K562 (cell line): ENCODE measurements around the gene HFE. TPM values are rescaled to one million over a fixed set of nuclear protein-coding genes. Genes with fewer than 3 reads are reported as not detected.

ENCODE experiments used
- BCL6 ChIP-seq: fragments of 250-450 bp; sonication (Bioruptor Pico); IDR thresholded peaks from 2 replicates; pipeline ENCODE4 v1.4.0; 2020
- CSDE1 ChIP-seq, 2 experiments: fragments of 450-650 bp; IDR thresholded peaks; 2 replicates each; pipeline ENCODE4 v1.6.1; 2016; ENCODE audit warnings: mild to moderate bottlenecking in 1 of 2
- ELF4 ChIP-seq: fragments of 450-650 bp; formaldehyde crosslinking; IDR thresholded peaks from 2 replicates; pipeline ENCODE4 v1.4.0; 2022; ENCODE audit warnings: missing genetic modification characterization
- ESRRB ChIP-seq: fragments of 250-450 bp; sonication (Bioruptor Pico); IDR thresholded peaks from 2 replicates; pipeline ENCODE4 v1.5.0; 2020; ENCODE audit warnings: mild to moderate bottlenecking, moderate library complexity, borderline replicate concordance
- GABPB2 ChIP-seq: fragments of 250-450 bp; sonication (Bioruptor Pico); conservative IDR thresholded peaks from 2 replicates; pipeline ENCODE4 v1.5.1; 2021; ENCODE audit warnings: mild to moderate bottlenecking
- HDAC6 ChIP-seq: IDR thresholded peaks from 2 replicates; pipeline ENCODE4 v1.6.1; 2012; ENCODE audit warnings: low read depth, mild to moderate bottlenecking, control low read depth, inconsistent platforms, low read length, moderate library complexity
- HIVEP1 ChIP-seq: fragments of 250-450 bp; sonication (Bioruptor Pico); IDR thresholded peaks from 2 replicates; pipeline ENCODE4 v1.4.0; 2020; ENCODE audit warnings: mild to moderate bottlenecking
- IFI16 ChIP-seq: fragments of 250-450 bp; sonication (Bioruptor Pico); IDR thresholded peaks from 2 replicates; pipeline ENCODE4 v2.1.2; 2022; ENCODE audit warnings: mild to moderate bottlenecking, inconsistent platforms
- MCM3 ChIP-seq: fragments of 450-650 bp; IDR thresholded peaks from 2 replicates; pipeline ENCODE4 v1.6.1; 2016
- NFIX ChIP-seq: fragments of 250-450 bp; sonication (Bioruptor Pico); IDR thresholded peaks from 2 replicates; pipeline ENCODE4 v1.4.0; 2020; ENCODE audit warnings: low read depth, mild to moderate bottlenecking, moderate library complexity
- NFRKB ChIP-seq: fragments of 450-650 bp; IDR thresholded peaks from 2 replicates; pipeline ENCODE4 v1.6.1; 2016; ENCODE audit warnings: low read depth
- RUNX1 ChIP-seq: sonication (generic); IDR thresholded peaks from 2 replicates; pipeline ENCODE4 v1.6.1; 2016; ENCODE audit warnings: antibody characterized with exemption, low read depth
- SAP30 ChIP-seq: fragments of 200-600 bp; sonication (generic); IDR thresholded peaks from 2 replicates; pipeline ENCODE4 v1.6.1; 2012; ENCODE audit warnings: borderline replicate concordance, low read depth, mild to moderate bottlenecking, moderate library complexity, low read length, control low read depth, inconsistent platforms; ENCODE audit not compliant: insufficient read depth, poor library complexity, severe bottlenecking
- SMAD4 ChIP-seq: fragments of 250-450 bp; sonication (Bioruptor Pico); conservative IDR thresholded peaks from 2 replicates; pipeline ENCODE4 v1.8.0; 2021; ENCODE audit warnings: inconsistent platforms, mild to moderate bottlenecking, moderate library complexity
- SREBF2 ChIP-seq: sonication (generic); formaldehyde crosslinking; IDR thresholded peaks from 2 replicates; pipeline ENCODE4 v1.4.0; 2020; ENCODE audit warnings: mild to moderate bottlenecking, missing genetic modification reagents
- TFAM ChIP-seq: fragments of 250-450 bp; sonication (Bioruptor Pico); conservative IDR thresholded peaks from 2 replicates; pipeline ENCODE4 v1.5.0; 2021; ENCODE audit warnings: mild to moderate bottlenecking, moderate library complexity
- THRB ChIP-seq: fragments of 450-650 bp; formaldehyde crosslinking; conservative IDR thresholded peaks from 2 replicates; pipeline ENCODE4 v1.4.0; 2022; ENCODE audit warnings: mild to moderate bottlenecking, missing genetic modification characterization
- ZBTB8A ChIP-seq: fragments of 450-650 bp; IDR thresholded peaks from 2 replicates; pipeline ENCODE4 v1.6.1; 2018; ENCODE audit warnings: mild to moderate bottlenecking, moderate library complexity; ENCODE audit not compliant: partially characterized antibody
- ZNF398 ChIP-seq: fragments of 250-450 bp; sonication (Bioruptor Pico); IDR thresholded peaks from 2 replicates; pipeline ENCODE4 v1.8.0; 2021; ENCODE audit warnings: moderate library complexity, mild to moderate bottlenecking, inconsistent platforms
- ZNF436 ChIP-seq: fragments of 250-450, 450-650 bp; sonication (Bioruptor Pico); formaldehyde crosslinking; IDR thresholded peaks from 2 replicates; pipeline ENCODE4 v1.7.0; 2020; ENCODE audit warnings: mild to moderate bottlenecking
- ZSCAN29 ChIP-seq: fragments of 450-650 bp; IDR thresholded peaks from 2 replicates; pipeline ENCODE4 v1.6.1; 2017
- polyA plus RNA-seq, 8 experiments: library from polyadenylated mRNA; depleted of rRNA in 4 of 8; stranded (reverse) in 5 of 8; unstranded in 3 of 8; fragments of >200 nt; fragmentation: Nextera tagmentation in 2 of 8; fragmentation: Illumina TruSeq in 1 of 8; extraction: Ambion mirVana in 2 of 8; extraction: Trizol in 1 of 8; gene quantifications; 2 replicates each; pipeline versions ENCODE4 v1.2.1 to v1.2.3, GENCODE V29; 2011 to 2014; ENCODE audit warnings: inconsistent platforms in 1 of 8, missing spikeins in 1 of 8
- total RNA-seq, 7 experiments: library from RNA; depleted of rRNA in 6 of 7; stranded (reverse); fragments of >200 nt in 6 of 7; fragmentation: Illumina TruSeq in 2 of 7; extraction: Trizol in 2 of 7; gene quantifications; 2 replicates each; pipeline versions ENCODE4 v1.2.1 to v1.2.3, GENCODE V29; 2011 to 2021; ENCODE audit warnings: low replicate concordance in 1 of 7
- TF ChIP-seq, protein P1 (sequence below): fragments of 450-650 bp; IDR thresholded peaks from 2 replicates; pipeline ENCODE4 v1.6.1; 2016; ENCODE audit warnings: borderline replicate concordance
- TF ChIP-seq, protein P2 (sequence below): sonication (generic); formaldehyde crosslinking; IDR thresholded peaks from 2 replicates; pipeline ENCODE4 v1.8.1; 2023; ENCODE audit warnings: mild to moderate bottlenecking, missing genetic modification reagents, moderate library complexity

The HFE gene
- total and polyA plus RNA-seq, 9 of the 15 experiments (the other 6 are each of a cell fraction or from before 2014, with no cell fraction given): 0.14 to 1.2 (median 0.76) TPM

DNA sequence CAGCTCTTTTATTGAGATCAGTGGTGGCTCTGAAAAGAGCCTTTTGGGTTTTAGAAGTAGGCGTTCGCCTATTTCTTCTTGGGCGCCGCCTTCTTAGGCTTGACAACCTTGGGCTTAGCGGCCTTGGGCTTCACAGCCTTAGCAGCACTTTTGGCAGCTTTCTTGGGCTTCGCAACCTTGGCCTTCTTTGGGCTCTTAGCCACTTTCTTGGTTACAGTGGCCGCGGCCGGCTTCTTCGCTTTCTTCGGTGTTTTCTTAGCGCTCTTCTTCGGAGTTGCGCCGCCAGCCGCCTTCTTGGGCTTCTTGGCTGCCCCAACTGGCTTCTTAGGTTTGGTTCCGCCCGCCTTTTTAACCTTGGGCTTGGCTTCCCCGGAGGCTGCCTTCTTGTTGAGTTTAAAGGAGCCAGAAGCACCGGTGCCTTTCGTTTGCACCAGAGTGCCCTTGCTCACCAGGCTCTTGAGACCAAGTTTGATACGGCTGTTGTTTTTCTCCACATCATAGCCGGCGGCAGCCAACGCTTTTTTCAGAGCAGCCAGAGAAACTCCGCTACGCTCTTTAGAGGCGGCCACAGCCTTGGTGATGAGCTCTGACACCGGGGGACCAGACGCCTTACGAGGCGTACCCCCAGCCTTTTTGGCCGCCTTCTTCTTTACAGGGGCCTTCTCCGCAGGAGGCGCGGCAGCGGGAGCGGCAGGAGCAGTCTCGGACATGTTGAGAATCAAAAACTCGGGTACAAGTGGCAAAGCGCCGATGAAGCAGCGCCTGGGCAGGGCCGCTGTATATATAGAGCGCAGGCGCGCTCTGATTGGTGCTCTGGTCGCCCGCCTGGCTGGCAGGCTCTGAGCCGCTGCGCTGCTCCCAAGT, 31.3 kb upstream of the HFE start (continued):
- TF ChIP-seq, protein P1, sequence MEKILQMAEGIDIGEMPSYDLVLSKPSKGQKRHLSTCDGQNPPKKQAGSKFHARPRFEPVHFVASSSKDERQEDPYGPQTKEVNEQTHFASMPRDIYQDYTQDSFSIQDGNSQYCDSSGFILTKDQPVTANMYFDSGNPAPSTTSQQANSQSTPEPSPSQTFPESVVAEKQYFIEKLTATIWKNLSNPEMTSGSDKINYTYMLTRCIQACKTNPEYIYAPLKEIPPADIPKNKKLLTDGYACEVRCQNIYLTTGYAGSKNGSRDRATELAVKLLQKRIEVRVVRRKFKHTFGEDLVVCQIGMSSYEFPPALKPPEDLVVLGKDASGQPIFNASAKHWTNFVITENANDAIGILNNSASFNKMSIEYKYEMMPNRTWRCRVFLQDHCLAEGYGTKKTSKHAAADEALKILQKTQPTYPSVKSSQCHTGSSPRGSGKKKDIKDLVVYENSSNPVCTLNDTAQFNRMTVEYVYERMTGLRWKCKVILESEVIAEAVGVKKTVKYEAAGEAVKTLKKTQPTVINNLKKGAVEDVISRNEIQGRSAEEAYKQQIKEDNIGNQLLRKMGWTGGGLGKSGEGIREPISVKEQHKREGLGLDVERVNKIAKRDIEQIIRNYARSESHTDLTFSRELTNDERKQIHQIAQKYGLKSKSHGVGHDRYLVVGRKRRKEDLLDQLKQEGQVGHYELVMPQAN: peak; percentile 63; the same call in 1 of the 2 replicates
- TF ChIP-seq, protein P2, sequence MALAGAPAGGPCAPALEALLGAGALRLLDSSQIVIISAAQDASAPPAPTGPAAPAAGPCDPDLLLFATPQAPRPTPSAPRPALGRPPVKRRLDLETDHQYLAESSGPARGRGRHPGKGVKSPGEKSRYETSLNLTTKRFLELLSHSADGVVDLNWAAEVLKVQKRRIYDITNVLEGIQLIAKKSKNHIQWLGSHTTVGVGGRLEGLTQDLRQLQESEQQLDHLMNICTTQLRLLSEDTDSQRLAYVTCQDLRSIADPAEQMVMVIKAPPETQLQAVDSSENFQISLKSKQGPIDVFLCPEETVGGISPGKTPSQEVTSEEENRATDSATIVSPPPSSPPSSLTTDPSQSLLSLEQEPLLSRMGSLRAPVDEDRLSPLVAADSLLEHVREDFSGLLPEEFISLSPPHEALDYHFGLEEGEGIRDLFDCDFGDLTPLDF: peak; percentile 92
- TF ChIP-seq GABPB2 (CRISPR knock-in tag): peak; percentile 9; the same call in 1 of the 2 replicates
- TF ChIP-seq MCM3: no peak
- peak; percentile 75 for TF ChIP-seq SMAD4
- peak; percentile 73 for TF ChIP-seq THRB (CRISPR knock-in tag)
- peak; percentile 87 for TF ChIP-seq NFRKB
- TF ChIP-seq ZSCAN29: no peak; the same call in 1 of the 2 replicates
- TF ChIP-seq TFAM (CRISPR knock-in tag): no peak
- peak in 1 of 2 experiments; percentile 85; a peak in 2 of 4 replicates for TF ChIP-seq CSDE1 (IDR thresholded peaks at IDR 0.05)
- TF ChIP-seq SREBF2: no peak
- no peak; the same call in 1 of the 2 replicates for TF ChIP-seq HIVEP1 (CRISPR knock-in tag)
- TF ChIP-seq NFIX (CRISPR knock-in tag): no peak; the same call in 1 of the 2 replicates
- TF ChIP-seq ELF4 (CRISPR knock-in tag): peak; percentile 64; the same call in 1 of the 2 replicates
- peak; percentile 60 for TF ChIP-seq RUNX1
- peak; percentile 60; the same call in 1 of the 2 replicates for TF ChIP-seq ESRRB (CRISPR knock-in tag)
- TF ChIP-seq HDAC6: peak; percentile 85
- TF ChIP-seq ZNF398 (CRISPR knock-in tag): no peak
- peak; percentile 51 for TF ChIP-seq SAP30
- no peak for TF ChIP-seq IFI16 (CRISPR knock-in tag)
- no peak for TF ChIP-seq BCL6
- peak; percentile 53 for TF ChIP-seq ZBTB8A
- peak; percentile 69; the same call in 1 of the 2 replicates for TF ChIP-seq ZNF436 (CRISPR knock-in tag)
